Measurements from ENCODE around the gene C1QTNF2.

C1QTNF2 gene

DNA sequence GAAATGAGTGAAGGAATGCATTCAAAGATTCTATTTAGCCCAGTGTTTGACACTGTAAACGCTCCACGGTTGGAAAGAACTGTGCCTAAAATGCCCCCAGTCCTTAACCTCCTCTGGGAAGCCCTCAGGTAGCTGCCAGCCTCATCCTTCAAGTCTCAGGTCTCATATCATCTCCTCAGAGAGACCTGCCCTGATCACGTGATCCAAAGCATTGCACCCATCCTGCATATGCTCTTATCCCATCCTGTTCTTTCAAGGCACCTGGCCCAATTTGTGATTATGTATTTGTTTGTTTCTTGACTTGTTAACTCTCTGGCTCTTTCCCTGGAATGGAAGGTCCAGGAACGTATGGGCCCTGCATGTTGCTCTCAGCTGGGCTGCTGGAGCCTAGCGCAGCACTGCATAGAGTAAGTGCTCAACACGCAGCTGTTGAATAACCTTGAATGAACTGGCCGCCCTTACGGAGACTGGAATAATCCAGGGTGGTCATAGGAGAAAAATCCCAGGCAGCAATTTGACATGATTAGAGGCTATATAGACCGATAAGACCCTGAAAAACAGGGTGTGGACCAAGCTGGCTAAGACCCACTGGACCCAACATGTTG lies 8.7 kb downstream of the C1QTNF2 start:
- TF ChIP-seq REST (IDR thresholded peaks at IDR 0.05; ENCODE audit: low read depth) = no peak
- no peak for TF ChIP-seq CREB1 (IDR thresholded peaks at IDR 0.05; ENCODE audit: low read depth)
- TF ChIP-seq CEBPB (IDR thresholded peaks at IDR 0.05) = no peak
- TF ChIP-seq EP300 (IDR thresholded peaks at IDR 0.05; ENCODE audit: borderline replicate concordance) = no peak
- TF ChIP-seq YY1 (IDR thresholded peaks at IDR 0.05; ENCODE audit: low read depth) = no peak
- TF ChIP-seq MAX (IDR thresholded peaks at IDR 0.05) = no peak
- no peak for TF ChIP-seq NFIC (IDR thresholded peaks at IDR 0.05)
- no peak for TF ChIP-seq EGR1 (IDR thresholded peaks at IDR 0.05)
- no peak for TF ChIP-seq ZBTB7A (IDR thresholded peaks at IDR 0.05; ENCODE audit: low read depth)

- no peak for TF ChIP-seq YY1 (IDR thresholded peaks at IDR 0.05; ENCODE audit: low read depth)
- TF ChIP-seq EGR1 (IDR thresholded peaks at IDR 0.05) = no peak
- no peak for TF ChIP-seq TCF12 (IDR thresholded peaks at IDR 0.05; ENCODE audit: low read depth)
- TF ChIP-seq ZBTB7A (IDR thresholded peaks at IDR 0.05; ENCODE audit: low read depth) = no peak
- TF ChIP-seq REST (IDR thresholded peaks at IDR 0.05; ENCODE audit: low read depth) = no peak
- TF ChIP-seq EP300 (IDR thresholded peaks at IDR 0.05; ENCODE audit: borderline replicate concordance) = no peak
- TF ChIP-seq NFIC (IDR thresholded peaks at IDR 0.05) = no peak
- no peak for TF ChIP-seq MAX (IDR thresholded peaks at IDR 0.05)
- no peak for TF ChIP-seq FOXM1 (IDR thresholded peaks at IDR 0.05; ENCODE audit: borderline replicate concordance, low read depth)
Observed at GRCh38 chr5:160360310-160360709, 10.1 kb downstream of the C1QTNF2 start.

DNA sequence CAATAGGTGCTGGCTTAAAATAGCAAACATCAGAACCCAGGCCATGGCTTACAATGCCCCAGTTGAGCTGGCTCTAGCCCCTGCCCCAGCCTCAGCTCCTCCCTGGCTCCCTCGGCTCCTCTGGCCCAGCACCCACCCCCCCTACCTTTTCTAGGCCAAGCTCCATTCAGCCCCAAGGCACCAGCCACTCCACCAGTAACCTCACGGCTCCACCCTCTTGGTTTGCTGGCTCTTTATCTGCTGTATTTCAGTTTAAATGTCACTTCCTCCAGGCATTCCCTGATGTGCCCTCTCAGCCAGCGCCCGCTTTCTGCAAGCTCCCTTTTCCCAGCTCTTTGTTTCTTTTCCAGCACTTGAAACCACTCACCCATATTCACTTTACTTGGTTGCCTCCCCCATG lies 10.6 kb downstream of the C1QTNF2 start:
- TF ChIP-seq ZBTB7A (IDR thresholded peaks at IDR 0.05; ENCODE audit: low read depth) (no peak), EP300 (IDR thresholded peaks at IDR 0.05; ENCODE audit: borderline replicate concordance) (no peak), FOXM1 (IDR thresholded peaks at IDR 0.05; ENCODE audit: borderline replicate concordance, low read depth) (no peak), MAX (IDR thresholded peaks at IDR 0.05) (no peak), RAD21 (IDR thresholded peaks at IDR 0.05; ENCODE audit: low read depth) (no peak), EGR1 (IDR thresholded peaks at IDR 0.05) (no peak), TAF1 (IDR thresholded peaks at IDR 0.05; ENCODE audit: low read depth) (no peak), CREB1 (IDR thresholded peaks at IDR 0.05; ENCODE audit: low read depth) (no peak), TCF12 (IDR thresholded peaks at IDR 0.05; ENCODE audit: low read depth) (no peak)
- TF ChIP-seq, protein P1, sequence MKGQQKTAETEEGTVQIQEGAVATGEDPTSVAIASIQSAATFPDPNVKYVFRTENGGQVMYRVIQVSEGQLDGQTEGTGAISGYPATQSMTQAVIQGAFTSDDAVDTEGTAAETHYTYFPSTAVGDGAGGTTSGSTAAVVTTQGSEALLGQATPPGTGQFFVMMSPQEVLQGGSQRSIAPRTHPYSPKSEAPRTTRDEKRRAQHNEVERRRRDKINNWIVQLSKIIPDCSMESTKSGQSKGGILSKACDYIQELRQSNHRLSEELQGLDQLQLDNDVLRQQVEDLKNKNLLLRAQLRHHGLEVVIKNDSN (IDR thresholded peaks at IDR 0.05) = no peak

- TF ChIP-seq TCF12 (IDR thresholded peaks at IDR 0.05; ENCODE audit: low read depth) = no peak
- TF ChIP-seq MAX (IDR thresholded peaks at IDR 0.05) = no peak
- TF ChIP-seq REST (IDR thresholded peaks at IDR 0.05; ENCODE audit: low read depth) = no peak
- TF ChIP-seq EP300 (IDR thresholded peaks at IDR 0.05; ENCODE audit: borderline replicate concordance) = no peak
- TF ChIP-seq TEAD4 (IDR thresholded peaks at IDR 0.05) = no peak
- no peak for TF ChIP-seq CREB1 (IDR thresholded peaks at IDR 0.05; ENCODE audit: low read depth)
- TF ChIP-seq, protein P1 (IDR thresholded peaks at IDR 0.05) = no peak
- no peak for TF ChIP-seq RAD21 (IDR thresholded peaks at IDR 0.05; ENCODE audit: low read depth)
- TF ChIP-seq ZBTB7A (IDR thresholded peaks at IDR 0.05; ENCODE audit: low read depth) = no peak
Observed at GRCh38 chr5:160359242-160359641, 11.2 kb downstream of the C1QTNF2 start.
